Uterus (tissue), 2 donors: ENCODE results near the gene PWWP2B.

Experiments
- CTCF ChIP-seq, 4 experiments: fragments of 200-600 bp in 2 of 4; fragments of 450-650 bp in 2 of 4; sonication (generic) in 2 of 4; IDR thresholded peaks; one replicate each; pipeline ENCODE4 v1.5.1; 2016 to 2019; ENCODE audit warnings: antibody characterized with exemption in 4 of 4, mild to moderate bottlenecking in 2 of 4, moderate library complexity in 1 of 4
- POLR2A ChIP-seq, 2 donors: fragments of 450-650 bp; IDR thresholded peaks; one replicate each; pipeline ENCODE4 v1.6.1; 2016; ENCODE audit warnings: antibody characterized with exemption in 2 of 2, mild to moderate bottlenecking in 1 of 2, moderate library complexity in 1 of 2

GRCh38 chr10:132430861-132431271 lies 33.9 kb downstream of the PWWP2B start:
- no peak for TF ChIP-seq CTCF (IDR thresholded peaks at IDR 0.05)
- TF ChIP-seq POLR2A (IDR thresholded peaks at IDR 0.05), result no peak
